Ascending aorta (tissue), 2 donors: ENCODE results near the gene LARP6. TPM values are rescaled to one million over a fixed set of nuclear protein-coding genes. Genes with fewer than 3 reads are reported as not detected.

Experiments
- DNase-seq, 2 donors: peaks; one replicate each; pipeline ENCODE4 v3.0.0-alpha.2; 2019; ENCODE audit warnings: low spot score in 2 of 2
- H3K27ac ChIP-seq, 2 donors: fragments of 200-600 bp; sonication (generic); one replicate each; pipeline ENCODE4 v1.5.1; 2016 to 2017; ENCODE audit warnings: mild to moderate bottlenecking in 1 of 2
- H3K27me3 ChIP-seq: fragments of 200-600 bp; sonication (generic); one replicate; pipeline ENCODE4 v1.5.1; 2017
- H3K36me3 ChIP-seq, 2 donors: fragments of 200-600 bp; sonication (generic); one replicate each; pipeline ENCODE4 v1.5.1; 2016
- H3K4me1 ChIP-seq, 2 donors: fragments of 200-600 bp; sonication (generic); one replicate each; pipeline ENCODE4 v1.5.1; 2016 to 2017; ENCODE audit warnings: mild to moderate bottlenecking in 1 of 2
- H3K4me3 ChIP-seq, 2 donors: fragments of 200-600 bp; sonication (generic); one replicate each; pipeline ENCODE4 v1.5.1; 2016 to 2017; ENCODE audit warnings: mild to moderate bottlenecking in 1 of 2
- H3K9me3 ChIP-seq, 2 donors: fragments of 200-600 bp; sonication (generic); one replicate each; pipeline ENCODE4 v1.5.1; 2016
- intact Hi-C: fragments of 100-400 bp; cut with DNase I; formaldehyde crosslinking; loops from one replicate; pipeline ENCODE4 v1.15.1; 2023
- total RNA-seq: library from RNA; depleted of rRNA; stranded (reverse); fragments of >200 nt; gene quantifications from one replicate; pipeline ENCODE4 v1.1.0, GENCODE V29; 2016
- TF ChIP-seq, protein P1 (sequence below), 3 experiments: fragments of 200-600 bp in 2 of 3; fragments of 450-650 bp in 1 of 3; sonication (generic) in 2 of 3; IDR thresholded peaks; one replicate each; pipeline ENCODE4 v1.5.1; 2016 to 2019; ENCODE audit warnings: antibody characterized with exemption in 3 of 3, mild to moderate bottlenecking in 1 of 3, moderate library complexity in 1 of 3

LARP6 gene
- total RNA-seq, 1 donor from 2014 or later: 18.7 TPM

DNA sequence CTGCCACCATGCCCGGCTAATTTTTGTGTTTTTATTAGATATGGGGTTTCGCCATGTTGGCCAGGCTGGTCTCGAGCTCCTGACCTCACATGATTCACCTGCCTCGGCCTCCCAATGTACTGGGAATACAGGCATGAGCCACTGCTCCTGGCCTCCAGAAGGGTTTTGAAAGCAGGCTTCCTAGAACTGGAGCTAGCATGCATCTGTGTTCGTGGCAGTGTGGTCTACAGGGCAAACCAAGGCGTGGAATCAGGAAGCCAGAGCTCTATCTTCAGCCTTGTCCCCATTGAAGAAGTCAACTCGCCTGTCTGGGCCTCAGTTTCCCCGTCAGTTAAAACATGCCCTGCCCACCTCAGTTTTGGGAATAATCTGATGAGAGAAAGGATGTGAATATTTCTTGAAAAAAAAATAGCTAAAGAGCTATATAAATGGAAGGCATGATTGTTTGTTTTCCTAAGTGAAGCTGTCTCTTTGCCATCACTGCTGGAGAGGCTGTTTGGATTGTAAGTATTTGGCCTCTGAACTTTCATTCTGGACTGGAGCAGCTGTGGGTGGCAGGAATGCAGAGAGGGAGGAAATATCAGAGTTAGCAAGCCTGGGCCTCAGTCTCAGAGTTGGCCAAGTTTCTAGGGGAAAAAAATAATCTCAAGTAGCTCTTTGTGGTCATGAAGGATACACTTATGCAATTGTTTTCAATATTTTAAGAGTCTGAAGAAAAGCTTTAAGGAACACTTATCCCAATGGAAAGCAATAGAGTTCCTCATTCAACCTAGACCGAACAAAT lies 54.1 kb downstream of the LARP6 start:
- DNase-seq: peak in 1 of 2 donors; percentile 76
- no peaks in the 10 kb centered on the region for H3K9me3 ChIP-seq
- H3K4me3 ChIP-seq: peak overlapping the region in 1 of 2 donors; percentile 21
- no peaks in the 10 kb centered on the region for H3K36me3 ChIP-seq
- H3K27ac ChIP-seq: peak overlapping the region; percentile 74
- TF ChIP-seq, protein P1, sequence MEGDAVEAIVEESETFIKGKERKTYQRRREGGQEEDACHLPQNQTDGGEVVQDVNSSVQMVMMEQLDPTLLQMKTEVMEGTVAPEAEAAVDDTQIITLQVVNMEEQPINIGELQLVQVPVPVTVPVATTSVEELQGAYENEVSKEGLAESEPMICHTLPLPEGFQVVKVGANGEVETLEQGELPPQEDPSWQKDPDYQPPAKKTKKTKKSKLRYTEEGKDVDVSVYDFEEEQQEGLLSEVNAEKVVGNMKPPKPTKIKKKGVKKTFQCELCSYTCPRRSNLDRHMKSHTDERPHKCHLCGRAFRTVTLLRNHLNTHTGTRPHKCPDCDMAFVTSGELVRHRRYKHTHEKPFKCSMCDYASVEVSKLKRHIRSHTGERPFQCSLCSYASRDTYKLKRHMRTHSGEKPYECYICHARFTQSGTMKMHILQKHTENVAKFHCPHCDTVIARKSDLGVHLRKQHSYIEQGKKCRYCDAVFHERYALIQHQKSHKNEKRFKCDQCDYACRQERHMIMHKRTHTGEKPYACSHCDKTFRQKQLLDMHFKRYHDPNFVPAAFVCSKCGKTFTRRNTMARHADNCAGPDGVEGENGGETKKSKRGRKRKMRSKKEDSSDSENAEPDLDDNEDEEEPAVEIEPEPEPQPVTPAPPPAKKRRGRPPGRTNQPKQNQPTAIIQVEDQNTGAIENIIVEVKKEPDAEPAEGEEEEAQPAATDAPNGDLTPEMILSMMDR (IDR thresholded peaks at IDR 0.05): no peak
- intact Hi-C loops: loop anchor here (5.0 kb wide), 1 partner anchor 38 kb away; the partner anchor contains the start of gene UACA
- no peaks in the 10 kb centered on the region for H3K27me3 ChIP-seq
- peaks cover 6 to 24% of the 10 kb centered on the region in 2 donors for H3K4me1 ChIP-seq

DNA sequence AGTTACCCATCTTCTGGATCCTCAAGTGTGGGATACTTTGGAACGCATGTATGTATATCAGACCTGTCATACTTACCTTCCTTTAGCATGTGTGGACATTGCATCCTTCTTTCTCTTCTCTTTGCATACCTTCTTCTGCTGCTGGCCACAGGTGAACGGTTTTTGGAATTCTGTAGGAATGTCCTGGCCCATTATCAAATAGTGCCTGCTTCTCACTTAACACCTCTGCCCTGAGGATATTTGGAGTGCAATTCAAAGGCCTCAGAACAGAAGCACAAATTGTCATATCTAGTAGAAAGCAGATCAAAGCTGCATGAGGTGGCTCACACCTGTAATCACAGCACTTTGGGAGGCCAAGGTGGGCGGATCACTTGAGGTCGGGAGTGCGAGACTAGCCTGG lies 56.5 kb downstream of the LARP6 start:
- Histone ChIP-seq H3K4me1 (peaks cover 6 to 24% of the 10 kb centered on the region in 2 donors), H3K4me3 (no peak overlapping the region), H3K27ac (no peak overlapping the region), H3K27me3 (no peaks in the 10 kb centered on the region), H3K9me3 (no peaks in the 10 kb centered on the region), H3K36me3 (no peaks in the 10 kb centered on the region)
- DNase-seq: no peak
- TF ChIP-seq, protein P1 (IDR thresholded peaks at IDR 0.05): no peak
- intact Hi-C loops: loop anchor here (5.0 kb wide), 1 partner anchor 35 kb away; the partner anchor contains the start of gene UACA

DNA sequence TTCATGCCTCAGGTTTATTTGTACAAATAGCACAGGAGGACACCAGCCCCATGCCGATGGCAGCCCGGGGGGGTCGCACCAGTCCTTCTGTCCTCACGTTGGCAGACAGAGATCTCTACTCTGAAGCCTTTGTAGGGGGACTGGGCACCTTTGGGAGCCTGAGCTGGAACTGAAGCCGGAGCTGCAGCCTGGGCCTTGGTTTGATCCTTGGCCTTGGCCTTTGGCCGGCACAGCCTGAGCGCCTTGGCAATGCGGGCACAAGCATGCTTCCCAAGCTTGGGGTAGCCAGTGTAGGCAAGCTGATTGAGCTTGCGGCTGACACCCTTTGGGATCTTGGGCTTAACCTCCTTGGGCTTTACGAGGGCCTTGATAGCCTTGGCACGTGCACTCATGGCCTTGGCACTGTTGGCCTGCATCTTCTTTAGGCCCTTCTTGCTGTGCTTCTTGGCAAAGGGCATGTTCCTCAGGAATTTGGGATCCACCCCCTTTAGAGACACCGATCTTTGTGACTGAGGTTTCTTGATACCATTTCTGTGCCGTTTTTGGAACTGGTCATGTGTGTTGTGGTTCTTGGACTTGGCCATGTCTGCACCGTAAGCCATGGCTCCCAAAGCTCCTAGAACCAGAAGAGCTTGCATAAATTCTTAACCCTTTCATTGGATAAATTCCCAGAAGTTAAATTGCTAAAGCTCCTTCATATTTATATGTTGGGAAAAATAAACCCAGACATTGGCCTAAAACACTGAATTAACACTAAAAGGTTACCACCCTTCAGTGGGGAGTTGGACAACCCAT lies 57.2 kb downstream of the LARP6 start:
- peaks cover 6 to 24% of the 10 kb centered on the region in 2 donors for H3K4me1 ChIP-seq
- H3K36me3 ChIP-seq: no peaks in the 10 kb centered on the region
- H3K4me3 ChIP-seq: no peak overlapping the region
- H3K9me3 ChIP-seq: no peaks in the 10 kb centered on the region
- H3K27me3 ChIP-seq: no peaks in the 10 kb centered on the region
- TF ChIP-seq, protein P1 (IDR thresholded peaks at IDR 0.05): no peak
- no peak for DNase-seq
- intact Hi-C loops: loop anchor here (5.0 kb wide), 1 partner anchor 34 kb away; the partner anchor contains the start of gene UACA
- H3K27ac ChIP-seq: peak overlapping the region; percentile 27 to 31

DNA sequence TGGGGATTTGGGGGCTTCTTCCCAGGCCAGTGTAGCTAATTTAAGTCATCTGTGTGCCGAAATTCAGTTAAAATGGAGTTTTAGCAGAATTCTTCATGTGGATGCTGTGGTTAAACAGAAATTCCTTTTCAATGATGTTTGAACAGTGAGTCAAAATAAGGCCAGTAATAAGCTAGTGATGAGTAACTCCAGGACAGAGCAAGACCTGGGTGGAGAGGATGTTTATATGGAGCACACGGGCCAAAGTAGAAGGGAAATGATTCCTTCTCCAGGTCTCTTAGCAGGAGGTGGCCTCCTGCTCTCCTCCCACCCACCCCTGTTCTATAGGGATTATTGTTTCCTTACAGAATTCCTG lies 58.7 kb downstream of the LARP6 start:
- Histone ChIP-seq H3K9me3 (no peaks in the 10 kb centered on the region), H3K27ac (peak overlapping the region; percentile 73 to 76), H3K4me3 (no peak overlapping the region), H3K36me3 (no peaks in the 10 kb centered on the region), H3K27me3 (no peaks in the 10 kb centered on the region), H3K4me1 (peaks cover 0 to 18% of the 10 kb centered on the region in 2 donors)
- no peak for DNase-seq
- intact Hi-C loops: loop anchor here (5.0 kb wide), 1 partner anchor 33 kb away; the partner anchor contains the start of gene UACA
- TF ChIP-seq, protein P1 (IDR thresholded peaks at IDR 0.05): no peak

DNA sequence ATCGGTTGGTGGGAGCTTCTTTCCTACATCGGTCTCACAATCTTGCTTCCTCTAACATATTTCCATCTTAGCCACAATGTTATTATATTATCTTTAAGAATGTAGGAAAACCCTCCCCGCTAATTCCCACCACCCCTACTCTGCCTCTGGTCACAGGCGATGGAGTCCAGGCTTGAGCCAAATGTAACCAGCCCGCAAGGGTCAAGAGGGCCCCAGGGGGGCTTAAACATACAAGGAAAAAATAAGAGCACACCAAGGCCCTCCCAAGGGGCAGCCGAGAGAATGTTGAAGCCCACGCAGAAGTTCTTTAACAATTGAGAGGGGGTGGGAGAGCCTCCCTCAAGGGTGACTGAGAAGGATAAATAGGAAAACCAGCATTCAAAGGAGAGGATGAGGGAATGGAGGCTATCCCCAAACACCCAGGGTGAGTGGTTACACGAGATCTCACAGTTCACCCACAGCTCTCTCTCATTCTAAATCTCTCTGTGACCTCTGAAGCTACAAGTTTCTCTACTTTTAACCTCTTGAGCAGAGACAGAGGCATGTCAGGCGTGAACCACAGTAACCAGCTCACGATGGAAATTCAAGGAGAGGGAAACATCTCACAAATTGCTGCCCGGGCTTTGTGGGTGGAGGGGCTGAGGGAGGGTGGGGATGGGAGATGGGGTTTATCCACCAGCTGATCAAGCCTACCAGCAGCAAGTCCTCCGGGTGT lies 59.2 kb downstream of the LARP6 start:
- TF ChIP-seq, protein P1 (IDR thresholded peaks at IDR 0.05): no peak
- DNase-seq: no peak
- Histone ChIP-seq H3K27me3 (no peaks in the 10 kb centered on the region), H3K36me3 (no peaks in the 10 kb centered on the region), H3K27ac (peak overlapping the region; percentile 73 to 76), H3K4me1 (peaks cover 0 to 13% of the 10 kb centered on the region in 2 donors), H3K9me3 (no peaks in the 10 kb centered on the region), H3K4me3 (no peak overlapping the region)
- intact Hi-C loops: loop anchor here (5.0 kb wide), 1 partner anchor 32 kb away; the partner anchor contains the start of gene UACA
